Neural cell (in vitro differentiated cells): ENCODE data around the gene HDAC1. TPM values are rescaled to one million over a fixed set of nuclear protein-coding genes. Genes with fewer than 3 reads are reported as not detected.

Source experiments
- H2AFZ ChIP-seq: fragments of 200-600, 300-800 bp; sonication (generic), shearing (Covaris generic); 2 replicates; pipeline ENCODE4 v1.6.0; 2014; ENCODE audit warnings: low read depth, mild to moderate bottlenecking, antibody characterized with exemption, low read length, moderate library complexity
- H3F3A ChIP-seq: fragments of 200-600 bp; shearing (Covaris generic); 2 replicates; pipeline ENCODE4 v1.6.1; 2016; ENCODE audit warnings: mild to moderate bottlenecking, moderate library complexity, mixed read lengths, antibody characterized with exemption, low read length; ENCODE audit not compliant: insufficient read depth, poor library complexity, severe bottlenecking
- H3K27ac ChIP-seq: fragments of 200-600, 300-800 bp; sonication (generic), shearing (Covaris generic); 2 replicates; pipeline ENCODE4 v1.5.1; 2014; ENCODE audit warnings: mild to moderate bottlenecking, low read length, moderate library complexity
- H3K27me3 ChIP-seq: fragments of 300-800, 200-600 bp; sonication (generic), shearing (Covaris generic); 2 replicates; pipeline ENCODE4 v1.6.0; 2014; ENCODE audit warnings: mild to moderate bottlenecking, low read depth, low read length, moderate library complexity; ENCODE audit not compliant: insufficient read depth
- H3K36me3 ChIP-seq: fragments of 300-800, 200-600 bp; sonication (generic), shearing (Covaris generic); 2 replicates; pipeline ENCODE4 v1.5.1; 2014; ENCODE audit warnings: mild to moderate bottlenecking, antibody characterized with exemption, low read length, moderate library complexity; ENCODE audit not compliant: insufficient read depth
- H3K4me2 ChIP-seq: fragments of 300-800, 200-600 bp; sonication (generic), shearing (Covaris generic); 2 replicates; pipeline ENCODE4 v1.6.0; 2014; ENCODE audit warnings: mild to moderate bottlenecking, low read length
- H3K4me3 ChIP-seq: fragments of 300-800, 200-600 bp; sonication (generic), shearing (Covaris generic); 2 replicates; pipeline ENCODE4 v1.5.1; 2014; ENCODE audit warnings: mild to moderate bottlenecking, low read length, moderate library complexity
- H3K79me2 ChIP-seq: fragments of 200-600 bp; shearing (Covaris generic); replicated peaks from 2 replicates; pipeline ENCODE4 v1.6.0; 2014; ENCODE audit warnings: mild to moderate bottlenecking, low read length, moderate library complexity; ENCODE audit not compliant: insufficient read depth
- H3K9ac ChIP-seq: fragments of 300-800, 200-600 bp; sonication (generic), shearing (Covaris generic); 2 replicates; pipeline ENCODE4 v1.6.1; 2016; ENCODE audit warnings: mild to moderate bottlenecking, low read length, mixed read lengths
- H3K9me2 ChIP-seq: fragments of 200-600 bp; shearing (Covaris generic); 2 replicates; pipeline ENCODE4 v1.6.1; 2016; ENCODE audit warnings: mild to moderate bottlenecking, low read length, mixed read lengths; ENCODE audit not compliant: insufficient read depth
- H3K9me3 ChIP-seq: fragments of 200-600, 300-800 bp; sonication (generic), shearing (Covaris generic); 2 replicates; pipeline ENCODE4 v1.6.1; 2016; ENCODE audit warnings: mild to moderate bottlenecking, mixed run types, low read length, moderate library complexity, mixed read lengths
- H4K20me1 ChIP-seq: fragments of 200-600 bp; shearing (Covaris generic); 2 replicates; pipeline ENCODE4 v1.6.1; 2016; ENCODE audit warnings: mild to moderate bottlenecking, mixed run types; ENCODE audit not compliant: insufficient read depth
- CTCF ChIP-seq: fragments of 450-650 bp; IDR thresholded peaks from 2 replicates; pipeline ENCODE4 v1.5.1; 2014; ENCODE audit warnings: antibody characterized with exemption, mild to moderate bottlenecking, moderate library complexity; ENCODE audit not compliant: poor library complexity, severe bottlenecking
- EP300 ChIP-seq: fragments of 450-650 bp; conservative IDR thresholded peaks from 2 replicates; pipeline ENCODE4 v1.6.1; 2014; ENCODE audit warnings: antibody characterized with exemption, mild to moderate bottlenecking, moderate library complexity; ENCODE audit not compliant: poor library complexity, severe bottlenecking
- EZH2 ChIP-seq: fragments of 200-600, 300-800 bp; shearing (Covaris generic), sonication (generic); IDR thresholded peaks from 2 replicates; pipeline ENCODE4 v1.6.1; 2014; ENCODE audit warnings: antibody characterized with exemption, low read length, borderline replicate concordance, mild to moderate bottlenecking; ENCODE audit not compliant: insufficient read depth, poor library complexity, severe bottlenecking
- MXI1 ChIP-seq: fragments of 450-650 bp; conservative IDR thresholded peaks from 2 replicates; pipeline ENCODE4 v1.6.1; 2014; ENCODE audit warnings: antibody characterized with exemption, mild to moderate bottlenecking; ENCODE audit not compliant: poor library complexity, severe bottlenecking
- POLR2AphosphoS5 ChIP-seq: IDR thresholded peaks from 2 replicates; pipeline ENCODE4 v1.6.1; 2012
- RAD21 ChIP-seq: fragments of 450-650 bp; conservative IDR thresholded peaks from 2 replicates; pipeline ENCODE4 v1.6.1; 2014; ENCODE audit warnings: antibody characterized with exemption, mild to moderate bottlenecking, moderate library complexity
- REST ChIP-seq: IDR thresholded peaks from 2 replicates; pipeline ENCODE4 v1.6.1; 2012; ENCODE audit warnings: borderline replicate concordance
- SMC3 ChIP-seq: fragments of 450-650 bp; conservative IDR thresholded peaks from 2 replicates; pipeline ENCODE4 v1.6.1; 2014; ENCODE audit warnings: antibody characterized with exemption, mild to moderate bottlenecking, moderate library complexity; ENCODE audit not compliant: poor library complexity
- TAF1 ChIP-seq: IDR thresholded peaks from 2 replicates; pipeline ENCODE4 v1.6.1; 2012; ENCODE audit warnings: low read depth
- polyA plus RNA-seq: library from polyadenylated mRNA; depleted of rRNA; stranded (reverse); fragments of >200 nt; gene quantifications from 2 replicates; pipeline ENCODE4 v1.2.3, GENCODE V29; 2014

The HDAC1 gene
- polyA plus RNA-seq, 1 donor from 2014 or later, result 60.8 TPM

- no peaks in the 10 kb centered on the region for H3F3A ChIP-seq
Measured at GRCh38 chr1:32351399-32352238, 59.7 kb downstream of the HDAC1 start.

GRCh38 chr1:32352239-32352745 is 60.4 kb downstream of the HDAC1 start:
- peak overlapping the region; percentile 40 for H3K27ac ChIP-seq
- no peaks in the 10 kb centered on the region for H3K9me2 ChIP-seq
- H3K4me3 ChIP-seq, result peak overlapping the region; percentile 72
- H3K9me3 ChIP-seq, result no peaks in the 10 kb centered on the region
- no peaks in the 10 kb centered on the region for H3K79me2 ChIP-seq
- no peaks in the 10 kb centered on the region for H3F3A ChIP-seq
- no peaks in the 10 kb centered on the region for H4K20me1 ChIP-seq
- no peaks in the 10 kb centered on the region for H3K27me3 ChIP-seq
- H3K36me3 ChIP-seq, result no peaks in the 10 kb centered on the region
- H2AFZ ChIP-seq, result no peak overlapping the region
- H3K4me2 ChIP-seq, result peak overlapping the region; percentile 64
- TF ChIP-seq TAF1, result no peak
- no peak for TF ChIP-seq MXI1
- no peak for TF ChIP-seq REST
- TF ChIP-seq SMC3, result no peak
- no peak for TF ChIP-seq EP300
- TF ChIP-seq RAD21, result no peak
- no peak for TF ChIP-seq POLR2AphosphoS5
- TF ChIP-seq EZH2, result no peak
- no peak for TF ChIP-seq CTCF
- peak overlapping the region; percentile 78 for H3K9ac ChIP-seq

More at GRCh38 chr1:32351399-32352238, 59.7 kb downstream of the HDAC1 start:
- TF ChIP-seq MXI1 (peak; percentile 73), POLR2AphosphoS5 (peak; percentile 94), RAD21 (peak; percentile 34), CTCF (no peak), SMC3 (peak; percentile 51)
- Histone ChIP-seq H4K20me1 (no peaks in the 10 kb centered on the region), H3K9me2 (no peaks in the 10 kb centered on the region), H3K27me3 (no peaks in the 10 kb centered on the region), H3K9ac (peak overlapping the region; percentile 78), H3K36me3 (no peaks in the 10 kb centered on the region), H3K27ac (peak overlapping the region; percentile 64), H3K4me3 (peak overlapping the region; percentile 72), H3K4me2 (peak overlapping the region; percentile 64), H2AFZ (peak overlapping the region; percentile 24), H3K9me3 (no peaks in the 10 kb centered on the region), H3K79me2 (no peaks in the 10 kb centered on the region)
